Measurements from ENCODE around the gene UCP2.

- TF ChIP-seq POLR2AphosphoS5 (IDR thresholded peaks at IDR 0.05; ENCODE audit: insufficient read depth in 1 of 2, low read depth in 1 of 2), result no peak
- TF ChIP-seq, protein P1, sequence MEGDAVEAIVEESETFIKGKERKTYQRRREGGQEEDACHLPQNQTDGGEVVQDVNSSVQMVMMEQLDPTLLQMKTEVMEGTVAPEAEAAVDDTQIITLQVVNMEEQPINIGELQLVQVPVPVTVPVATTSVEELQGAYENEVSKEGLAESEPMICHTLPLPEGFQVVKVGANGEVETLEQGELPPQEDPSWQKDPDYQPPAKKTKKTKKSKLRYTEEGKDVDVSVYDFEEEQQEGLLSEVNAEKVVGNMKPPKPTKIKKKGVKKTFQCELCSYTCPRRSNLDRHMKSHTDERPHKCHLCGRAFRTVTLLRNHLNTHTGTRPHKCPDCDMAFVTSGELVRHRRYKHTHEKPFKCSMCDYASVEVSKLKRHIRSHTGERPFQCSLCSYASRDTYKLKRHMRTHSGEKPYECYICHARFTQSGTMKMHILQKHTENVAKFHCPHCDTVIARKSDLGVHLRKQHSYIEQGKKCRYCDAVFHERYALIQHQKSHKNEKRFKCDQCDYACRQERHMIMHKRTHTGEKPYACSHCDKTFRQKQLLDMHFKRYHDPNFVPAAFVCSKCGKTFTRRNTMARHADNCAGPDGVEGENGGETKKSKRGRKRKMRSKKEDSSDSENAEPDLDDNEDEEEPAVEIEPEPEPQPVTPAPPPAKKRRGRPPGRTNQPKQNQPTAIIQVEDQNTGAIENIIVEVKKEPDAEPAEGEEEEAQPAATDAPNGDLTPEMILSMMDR (IDR thresholded peaks at IDR 0.05), result no peak
Measured at GRCh38 chr11:74015919-74016684, 33.5 kb upstream of the UCP2 start.
